ENCODE data around the gene SEZ6. TPM values are rescaled to one million over a fixed set of nuclear protein-coding genes. Genes with fewer than 3 reads are reported as not detected.

Gene SEZ6
- total and polyA plus RNA-seq, 2 donors (not counting 1 experiment from before 2014, with no cell fraction given): not detected

- no peaks in the 10 kb centered on the region for H4K20me1 ChIP-seq (ENCODE audit: control insufficient read depth, extremely low read depth, insufficient read depth, low read length)
- no peaks in the 10 kb centered on the region for H3K9me3 ChIP-seq (ENCODE audit: control insufficient read depth, insufficient read depth, low read depth, low read length)
- H3K27ac ChIP-seq (ENCODE audit: insufficient read depth, low read length): no peak overlapping the region
- TF ChIP-seq CTCF (conservative IDR thresholded peaks at IDR 0.05 in 1 of 2, IDR thresholded peaks at IDR 0.05 in 1 of 2; ENCODE audit: low read depth in 1 of 2, low read length in 2 of 2) (no peak), EZH2 (IDR thresholded peaks at IDR 0.05; ENCODE audit: low read length, missing control alignments) (no peak)
- H3K79me2 ChIP-seq (ENCODE audit: control insufficient read depth, insufficient read depth, low read length): peaks cover under 1% of the 10 kb centered on the region
- no peaks in the 10 kb centered on the region for H3K27me3 ChIP-seq (ENCODE audit: control insufficient read depth, insufficient read depth, low read length)
- no peak for DNase-seq (ENCODE audit: low read depth in 2 of 2)
- H3K4me1 ChIP-seq (ENCODE audit: control insufficient read depth, extremely low read depth, insufficient read depth, low read length): peaks cover 4% of the 10 kb centered on the region
- no peak overlapping the region for H3K4me2 ChIP-seq (ENCODE audit: extremely low read depth, insufficient read depth, low read length)
- H3K36me3 ChIP-seq (ENCODE audit: control insufficient read depth, insufficient read depth, low read length): no peaks in the 10 kb centered on the region
- H3K4me3 ChIP-seq (replicated peaks in 1 of 4; ENCODE audit: control extremely low read depth in 1 of 4, insufficient read depth in 1 of 4, low read depth in 3 of 4, low read length in 4 of 4): no peak overlapping the region
- no peak overlapping the region for H2AFZ ChIP-seq (ENCODE audit: low read length)
- no peak overlapping the region for H3K9ac ChIP-seq (ENCODE audit: insufficient read depth, low read length)
These were observed 49.7 kb downstream of the SEZ6 start for GRCh38 chr17:28956112-28956511.

DNA sequence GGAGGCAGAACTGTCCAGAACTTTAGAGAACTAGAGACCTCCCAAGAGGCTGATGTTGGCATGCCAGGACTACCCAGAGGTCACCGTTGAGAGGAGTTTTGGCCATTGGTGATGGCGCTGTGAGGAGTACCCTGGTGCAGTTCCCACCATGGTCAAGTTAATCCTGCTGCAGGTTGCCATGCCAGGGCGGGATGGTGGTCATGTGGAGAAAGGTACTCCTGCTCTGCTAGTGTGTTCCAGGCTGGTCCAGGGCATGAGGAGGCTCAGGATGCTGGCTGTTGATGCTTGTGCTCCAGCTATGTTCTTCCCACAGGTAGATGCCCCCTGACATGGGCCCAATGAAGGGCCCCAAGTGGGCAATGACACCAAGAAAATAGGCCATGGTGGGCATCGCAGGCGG is 50.4 kb downstream of the SEZ6 start:
- Histone ChIP-seq H3K4me1 (ENCODE audit: control insufficient read depth, extremely low read depth, insufficient read depth, low read length) (peaks cover 4% of the 10 kb centered on the region), H3K27me3 (ENCODE audit: control insufficient read depth, insufficient read depth, low read length) (no peaks in the 10 kb centered on the region), H3K36me3 (ENCODE audit: control insufficient read depth, insufficient read depth, low read length) (no peaks in the 10 kb centered on the region), H4K20me1 (ENCODE audit: control insufficient read depth, extremely low read depth, insufficient read depth, low read length) (no peaks in the 10 kb centered on the region), H2AFZ (ENCODE audit: low read length) (no peak overlapping the region), H3K4me2 (ENCODE audit: extremely low read depth, insufficient read depth, low read length) (no peak overlapping the region), H3K9me3 (ENCODE audit: control insufficient read depth, insufficient read depth, low read depth, low read length) (no peaks in the 10 kb centered on the region), H3K27ac (ENCODE audit: insufficient read depth, low read length) (no peak overlapping the region), H3K9ac (ENCODE audit: insufficient read depth, low read length) (no peak overlapping the region), H3K79me2 (ENCODE audit: control insufficient read depth, insufficient read depth, low read length) (peaks cover 6% of the 10 kb centered on the region), H3K4me3 (replicated peaks in 1 of 4; ENCODE audit: control extremely low read depth in 1 of 4, insufficient read depth in 1 of 4, low read depth in 3 of 4, low read length in 4 of 4) (no peak overlapping the region)
- TF ChIP-seq EZH2 (IDR thresholded peaks at IDR 0.05; ENCODE audit: low read length, missing control alignments): no peak
- TF ChIP-seq CTCF (conservative IDR thresholded peaks at IDR 0.05 in 1 of 2, IDR thresholded peaks at IDR 0.05 in 1 of 2; ENCODE audit: low read depth in 1 of 2, low read length in 2 of 2): no peak
- DNase-seq (ENCODE audit: low read depth in 2 of 2): no peak

- Histone ChIP-seq H3K27ac (ENCODE audit: insufficient read depth, low read length) (no peak overlapping the region), H4K20me1 (ENCODE audit: control insufficient read depth, extremely low read depth, insufficient read depth, low read length) (no peaks in the 10 kb centered on the region), H3K4me2 (ENCODE audit: extremely low read depth, insufficient read depth, low read length) (no peak overlapping the region), H3K9me3 (ENCODE audit: control insufficient read depth, insufficient read depth, low read depth, low read length) (no peaks in the 10 kb centered on the region), H2AFZ (ENCODE audit: low read length) (no peak overlapping the region), H3K4me3 (replicated peaks in 1 of 4; ENCODE audit: control extremely low read depth in 1 of 4, insufficient read depth in 1 of 4, low read depth in 3 of 4, low read length in 4 of 4) (no peak overlapping the region), H3K79me2 (ENCODE audit: control insufficient read depth, insufficient read depth, low read length) (peaks cover 11% of the 10 kb centered on the region), H3K36me3 (ENCODE audit: control insufficient read depth, insufficient read depth, low read length) (no peaks in the 10 kb centered on the region), H3K27me3 (ENCODE audit: control insufficient read depth, insufficient read depth, low read length) (no peaks in the 10 kb centered on the region), H3K9ac (ENCODE audit: insufficient read depth, low read length) (no peak overlapping the region), H3K4me1 (ENCODE audit: control insufficient read depth, extremely low read depth, insufficient read depth, low read length) (peaks cover 4% of the 10 kb centered on the region)
- TF ChIP-seq EZH2 (IDR thresholded peaks at IDR 0.05; ENCODE audit: low read length, missing control alignments) (no peak), CTCF (conservative IDR thresholded peaks at IDR 0.05 in 1 of 2, IDR thresholded peaks at IDR 0.05 in 1 of 2; ENCODE audit: low read depth in 1 of 2, low read length in 2 of 2) (no peak)
- no peak for DNase-seq (ENCODE audit: low read depth in 2 of 2)
These were observed 50.9 kb downstream of the SEZ6 start for GRCh38 chr17:28954886-28955285.
